Measurements from ENCODE around the gene THUMPD2. TPM values are rescaled to one million over a fixed set of nuclear protein-coding genes. Genes with fewer than 3 reads are reported as not detected.

Gene THUMPD2
- total RNA-seq, 2 donors from 2014 or later: 8.0 to 8.3 TPM

- no peak for TF ChIP-seq CTCF (IDR thresholded peaks at IDR 0.05)
- H3K4me3 ChIP-seq: no peak overlapping the region
- H3K36me3 ChIP-seq: no peaks in the 10 kb centered on the region
Observed at GRCh38 chr2:39733070-39733674, 45.9 kb downstream of the THUMPD2 start.

DNA sequence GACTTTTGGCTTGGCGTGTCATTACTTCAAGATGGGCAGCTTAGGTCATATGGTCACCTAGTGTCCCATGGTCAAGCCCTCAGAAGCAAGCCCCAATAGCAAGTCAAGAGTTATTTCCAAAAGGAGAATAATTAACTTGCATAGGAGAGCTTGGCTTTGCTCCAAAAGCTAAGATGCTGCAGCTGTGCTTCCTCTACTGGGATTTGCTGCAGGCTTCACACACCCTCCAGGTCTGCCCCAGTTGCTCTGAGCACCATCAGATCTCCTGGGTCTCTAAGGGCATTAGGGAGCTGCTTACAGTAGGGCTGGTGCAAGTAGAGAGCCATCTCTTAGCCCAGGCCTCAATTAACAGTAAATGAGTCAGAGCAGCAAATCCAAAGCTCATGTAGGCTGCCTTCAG, 46.6 kb downstream of the THUMPD2 start:
- intact Hi-C loops (cut with DNase I): no loop called here
- Histone ChIP-seq H3K9ac (ENCODE audit: low read depth in 2 of 2, low read length in 2 of 2) (no peak overlapping the region), H3K4me1 (no peaks in the 10 kb centered on the region), H3K4me3 (no peak overlapping the region), H3K27ac (no peak overlapping the region), H3K27me3 (no peaks in the 10 kb centered on the region), H3K36me3 (no peaks in the 10 kb centered on the region), H3K9me3 (no peaks in the 10 kb centered on the region)
- no peak for DNase-seq
- TF ChIP-seq CTCF (IDR thresholded peaks at IDR 0.05): no peak

More at GRCh38 chr2:39733070-39733674, 45.9 kb downstream of the THUMPD2 start:
- DNase-seq: no peak
- intact Hi-C loops (cut with DNase I): no loop called here
- H3K27ac ChIP-seq: no peak overlapping the region
- no peaks in the 10 kb centered on the region for H3K27me3 ChIP-seq
- H3K9me3 ChIP-seq: no peaks in the 10 kb centered on the region
- no peak overlapping the region for H3K9ac ChIP-seq (ENCODE audit: low read depth in 2 of 2, low read length in 2 of 2)
- no peaks in the 10 kb centered on the region for H3K4me1 ChIP-seq

GRCh38 chr2:39731546-39731945, 47.5 kb downstream of the THUMPD2 start:
- Histone ChIP-seq H3K27me3 (no peaks in the 10 kb centered on the region), H3K9ac (ENCODE audit: low read depth in 2 of 2, low read length in 2 of 2) (no peak overlapping the region), H3K4me3 (no peak overlapping the region), H3K36me3 (no peaks in the 10 kb centered on the region), H3K9me3 (no peaks in the 10 kb centered on the region), H3K4me1 (no peaks in the 10 kb centered on the region), H3K27ac (no peak overlapping the region)
- TF ChIP-seq CTCF (IDR thresholded peaks at IDR 0.05): no peak
- intact Hi-C loops (cut with DNase I): no loop called here
- no peak for DNase-seq

GRCh38 chr2:39730685-39731302, 48.3 kb downstream of the THUMPD2 start:
- H3K27ac ChIP-seq: no peak overlapping the region
- H3K27me3 ChIP-seq: no peaks in the 10 kb centered on the region
- no peak for DNase-seq
- peak; percentile 36 for TF ChIP-seq CTCF (IDR thresholded peaks at IDR 0.05)
- intact Hi-C loops (cut with DNase I): no loop called here
- H3K36me3 ChIP-seq: no peaks in the 10 kb centered on the region
- H3K9ac ChIP-seq (ENCODE audit: low read depth in 2 of 2, low read length in 2 of 2): no peak overlapping the region
- no peaks in the 10 kb centered on the region for H3K9me3 ChIP-seq
- H3K4me3 ChIP-seq: no peak overlapping the region
- H3K4me1 ChIP-seq: no peaks in the 10 kb centered on the region

GRCh38 chr2:39730276-39730675, 48.8 kb downstream of the THUMPD2 start:
- no peak for DNase-seq
- no peak overlapping the region for H3K4me3 ChIP-seq
- H3K27me3 ChIP-seq: no peaks in the 10 kb centered on the region
- intact Hi-C loops (cut with DNase I): no loop called here
- no peaks in the 10 kb centered on the region for H3K9me3 ChIP-seq
- H3K4me1 ChIP-seq: no peaks in the 10 kb centered on the region
- no peak overlapping the region for H3K27ac ChIP-seq
- H3K36me3 ChIP-seq: no peaks in the 10 kb centered on the region
- TF ChIP-seq CTCF (IDR thresholded peaks at IDR 0.05): no peak
- H3K9ac ChIP-seq (ENCODE audit: low read depth in 2 of 2, low read length in 2 of 2): no peak overlapping the region

Data from colonic mucosa (tissue), 4 donors.